Ureter (tissue), 1 donor: ENCODE results near the gene PTK7. TPM values are rescaled to one million over a fixed set of nuclear protein-coding genes. Genes with fewer than 3 reads are reported as not detected.

Experiments
- DNase-seq: peaks from one replicate; pipeline ENCODE4 v3.0.0-alpha.2; 2020; ENCODE audit warnings: low spot score
- total RNA-seq: library from RNA; stranded (reverse); gene quantifications from one replicate; pipeline ENCODE4 v1.2.4, GENCODE V29; 2023
- donor health status: DM: yes; HTN: yes; CAD: no.

The PTK7 gene
- total RNA-seq, 1 donor from 2014 or later, result 52.0 TPM

DNA sequence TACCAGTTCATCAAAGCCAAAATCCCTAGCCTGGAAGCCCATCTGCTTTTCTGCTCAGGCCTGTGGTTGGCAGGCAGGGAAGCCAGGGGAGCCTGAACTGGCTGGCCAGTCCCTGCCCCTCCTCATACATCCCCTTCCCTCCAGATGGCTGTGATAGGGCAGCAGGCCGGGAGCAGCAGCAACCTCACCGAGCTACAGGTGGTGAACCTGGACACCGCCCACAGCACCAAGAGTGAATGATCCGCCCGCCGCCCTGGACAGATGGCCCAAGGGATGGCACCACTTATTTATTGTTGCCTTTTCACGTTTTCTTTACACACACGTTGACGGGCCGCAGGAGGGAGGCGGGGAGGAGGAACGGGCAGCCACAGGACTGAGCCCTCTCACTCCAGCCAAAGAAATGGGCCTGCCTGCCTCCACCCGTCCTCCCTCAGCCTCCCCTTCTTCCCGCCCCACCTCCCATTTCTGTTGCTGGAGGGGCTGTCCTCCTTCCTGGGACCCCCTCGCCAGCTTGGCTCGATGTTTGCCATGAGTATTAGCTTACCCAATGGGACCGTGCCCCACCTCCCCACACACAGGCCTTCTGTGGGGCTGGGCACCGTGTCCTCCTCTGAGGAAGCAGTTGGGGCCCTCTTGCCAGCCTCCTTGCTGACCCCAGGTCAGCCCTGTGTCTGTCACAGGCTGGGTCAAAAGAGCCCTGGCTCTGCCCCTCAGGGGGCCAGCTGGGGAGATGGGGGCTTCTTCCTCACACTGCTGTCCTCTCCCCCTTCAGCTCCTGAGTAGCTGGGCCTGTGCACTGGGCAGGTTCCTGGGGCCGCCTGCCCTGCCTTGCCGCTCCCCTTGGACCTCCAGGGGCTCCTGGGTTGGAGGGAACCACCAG, 103.1 kb downstream of the PTK7 start:
- no peak for DNase-seq

- DNase-seq, result no peak
Measured at GRCh38 chr6:43180058-43180457, 103.9 kb downstream of the PTK7 start.

DNA sequence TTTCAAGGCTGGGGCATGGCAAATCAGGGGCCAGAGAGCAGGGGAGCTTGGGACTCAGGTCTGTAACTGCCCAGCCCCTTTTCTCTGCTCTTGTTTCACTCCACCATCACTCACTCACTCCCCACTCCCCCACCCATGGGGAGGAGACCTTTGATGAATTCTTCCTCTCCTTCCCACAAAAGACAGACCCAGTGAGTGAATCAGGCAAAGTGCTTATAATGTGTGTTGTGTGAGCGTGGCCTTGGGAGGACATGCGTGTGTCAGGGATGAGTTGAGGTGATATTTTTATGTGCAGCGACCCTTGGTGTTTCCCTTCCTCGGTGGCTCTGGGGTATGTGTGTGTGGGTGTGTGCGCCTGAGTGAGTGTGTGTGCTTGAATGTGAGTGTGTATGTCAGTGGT, 104.9 kb downstream of the PTK7 start:
- DNase-seq, result no peak

- DNase-seq, result no peak
Measured at GRCh38 chr6:43181621-43181941, 105.5 kb downstream of the PTK7 start.

DNA sequence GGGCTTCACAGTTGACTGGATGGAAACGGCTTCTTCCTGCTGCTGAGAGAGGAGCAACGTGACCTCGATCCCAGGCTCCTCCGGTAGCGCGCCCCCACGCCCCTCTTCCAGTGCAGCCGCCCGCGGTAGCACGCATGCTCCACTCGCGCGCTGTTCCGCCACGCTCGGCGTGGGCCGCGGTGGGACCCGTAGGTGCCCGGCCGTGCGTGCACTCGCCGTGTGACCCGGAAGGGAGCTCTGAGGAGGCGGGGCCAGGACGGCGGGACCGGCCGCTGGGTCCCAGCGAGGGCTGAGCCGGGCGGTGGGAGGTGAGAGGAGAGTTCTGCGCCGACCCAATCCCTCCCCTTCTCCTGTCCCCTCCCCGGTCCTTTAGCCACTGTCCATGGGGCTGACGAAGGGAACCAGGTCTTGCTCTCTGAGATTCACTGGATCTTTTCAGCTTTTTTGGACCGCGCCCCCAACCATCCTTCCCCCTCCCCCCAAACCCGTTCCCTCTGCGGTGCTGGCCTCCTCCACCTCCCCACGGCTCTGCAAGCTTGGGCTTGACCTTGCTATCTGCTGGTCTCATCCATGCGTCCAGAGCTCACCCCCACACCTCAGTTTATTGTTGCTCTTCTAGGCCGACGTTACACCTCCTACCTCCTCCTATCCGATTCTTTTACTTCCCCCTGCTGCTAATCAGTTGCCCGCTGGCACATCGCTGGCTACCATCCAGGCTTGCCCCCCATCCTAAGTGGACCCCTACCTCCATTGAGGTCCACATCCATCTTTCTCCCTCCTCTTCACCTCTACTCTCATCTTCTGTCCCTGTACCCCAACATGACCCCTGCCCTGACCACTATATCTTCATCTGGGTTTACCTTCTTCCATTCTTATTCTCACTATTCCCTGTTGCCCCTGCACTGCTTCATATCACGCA, 106.1 kb downstream of the PTK7 start, which contains the start of gene CUL9:
Gene CUL9, plus strand, starts transcription at position 255 of the 919 bp plus-strand sequence. CDS start 2,115 bp downstream, outside the sequence.
- DNase-seq, result peak; percentile 86

DNA sequence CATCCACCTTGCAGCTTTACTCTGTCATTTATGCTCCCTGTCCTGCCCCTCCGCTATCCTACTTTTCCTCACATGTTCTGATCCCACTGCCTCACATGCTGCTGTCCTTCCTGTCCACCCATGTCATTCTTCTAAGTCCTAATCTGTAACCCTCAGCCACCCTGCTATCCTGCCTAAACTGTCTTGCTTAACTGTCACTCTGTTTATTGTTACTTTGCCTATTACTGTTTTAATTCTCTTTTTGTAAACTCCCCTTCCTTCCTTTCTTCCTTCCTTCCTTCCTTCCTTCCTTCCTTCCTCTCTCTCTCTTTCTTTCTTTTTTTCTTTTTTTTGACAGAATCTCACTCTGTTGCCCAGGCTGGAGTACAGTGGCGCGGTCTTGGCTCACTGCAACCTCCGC, 107.3 kb downstream of the PTK7 start:
- DNase-seq, result no peak

DNA sequence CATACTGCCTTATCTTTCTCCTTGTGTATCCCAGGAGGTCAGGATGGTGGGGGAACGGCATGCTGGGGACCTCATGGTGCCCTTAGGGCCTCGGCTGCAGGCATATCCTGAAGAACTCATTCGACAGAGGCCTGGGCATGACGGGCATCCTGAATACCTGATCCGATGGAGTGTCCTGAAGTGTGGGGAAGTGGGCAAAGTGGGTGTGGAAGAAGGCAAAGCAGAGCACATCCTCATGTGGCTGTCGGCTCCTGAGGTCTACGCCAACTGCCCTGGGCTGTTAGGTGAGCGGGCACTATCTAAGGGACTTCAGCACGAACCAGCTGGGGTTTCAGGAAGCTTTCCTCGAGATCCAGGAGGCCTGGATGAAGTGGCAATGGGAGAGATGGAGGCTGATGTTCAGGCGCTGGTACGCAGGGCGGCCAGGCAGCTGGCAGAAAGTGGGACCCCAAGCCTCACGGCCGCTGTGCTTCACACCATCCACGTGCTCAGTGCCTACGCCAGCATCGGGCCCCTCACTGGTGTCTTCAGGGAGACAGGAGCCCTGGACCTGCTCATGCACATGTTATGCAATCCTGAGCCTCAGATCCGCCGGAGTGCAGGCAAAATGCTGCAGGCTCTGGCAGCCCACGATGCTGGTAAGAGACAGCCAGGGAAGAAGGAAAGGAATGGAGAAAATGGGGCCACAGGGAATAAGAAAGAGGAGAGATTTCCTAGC, 108.3 kb downstream of the PTK7 start:
- no peak for DNase-seq

DNA sequence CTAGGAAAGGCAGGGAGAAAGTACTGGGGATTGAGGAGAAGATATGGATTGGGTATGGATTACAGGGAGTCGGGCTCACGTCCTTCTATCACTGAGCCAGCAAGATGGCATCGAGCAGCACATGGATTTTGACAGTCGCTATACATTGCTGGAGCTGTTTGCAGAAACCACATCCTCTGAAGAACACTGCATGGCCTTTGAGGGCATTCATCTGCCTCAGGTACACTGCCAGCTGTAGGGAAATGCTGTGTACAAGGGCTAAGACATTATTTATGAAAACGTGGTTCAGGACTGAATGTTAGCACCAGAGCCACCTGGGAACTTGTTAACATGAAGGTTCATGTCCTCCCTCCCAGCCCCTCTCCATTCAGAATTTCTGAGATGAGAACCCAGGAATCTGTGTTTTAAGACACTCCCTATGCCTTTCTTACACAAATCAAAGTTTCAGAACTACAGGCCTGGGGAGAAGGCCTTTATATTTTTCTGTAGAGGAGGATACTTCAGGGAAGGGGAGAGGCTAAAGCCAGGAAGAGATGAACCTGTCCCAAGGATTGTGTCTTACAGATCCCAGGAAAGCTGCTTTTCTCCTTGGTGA, 109.4 kb downstream of the PTK7 start:
- no peak for DNase-seq

- DNase-seq, result no peak
Measured at GRCh38 chr6:43186019-43186418, 109.9 kb downstream of the PTK7 start.

GRCh38 chr6:43186706-43187105, 110.6 kb downstream of the PTK7 start:
- no peak for DNase-seq

DNA sequence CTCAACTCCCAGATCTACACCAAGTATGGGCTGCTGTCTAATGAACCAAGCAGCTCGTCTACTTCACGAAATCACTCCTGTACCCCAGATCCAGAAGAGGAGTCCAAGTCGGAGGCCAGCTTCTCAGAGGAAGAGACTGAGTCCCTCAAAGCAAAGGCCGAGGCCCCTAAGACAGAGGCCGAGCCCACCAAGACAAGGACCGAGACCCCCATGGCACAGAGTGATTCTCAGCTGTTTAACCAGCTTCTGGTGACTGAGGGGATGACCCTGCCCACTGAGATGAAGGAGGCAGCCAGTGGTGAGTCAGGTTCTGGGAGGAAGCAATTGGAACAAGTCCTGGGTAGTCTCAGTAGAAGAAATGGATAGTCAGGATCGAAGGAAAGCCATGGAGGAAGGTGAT, 111.7 kb downstream of the PTK7 start:
- no peak for DNase-seq

- no peak for DNase-seq
Measured at GRCh38 chr6:43188426-43188825, 112.3 kb downstream of the PTK7 start.

GRCh38 chr6:43189776-43190304, 113.7 kb downstream of the PTK7 start:
- no peak for DNase-seq

GRCh38 chr6:43192911-43193310, 116.8 kb downstream of the PTK7 start:
- DNase-seq, result no peak

DNA sequence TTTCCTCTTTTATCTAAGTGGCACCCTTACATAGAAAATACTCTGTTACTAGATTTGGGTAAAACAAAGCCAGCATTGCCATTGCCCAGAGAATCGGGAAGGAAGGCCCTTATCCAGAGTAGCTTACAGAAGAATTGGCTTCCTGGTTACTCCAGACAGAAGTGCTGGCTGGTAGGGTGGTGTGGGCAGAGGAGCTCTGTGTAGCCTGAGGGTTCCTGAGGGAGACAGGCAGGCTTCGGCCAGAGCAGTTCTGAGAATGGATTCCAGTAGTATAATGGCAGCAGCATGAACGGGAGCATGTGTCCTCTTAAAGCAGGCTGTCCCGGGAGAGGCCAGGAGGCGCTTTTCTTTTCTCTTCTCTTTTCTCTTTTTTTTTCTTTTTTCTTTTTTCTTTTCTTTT, 117.8 kb downstream of the PTK7 start:
- no peak for DNase-seq

DNA sequence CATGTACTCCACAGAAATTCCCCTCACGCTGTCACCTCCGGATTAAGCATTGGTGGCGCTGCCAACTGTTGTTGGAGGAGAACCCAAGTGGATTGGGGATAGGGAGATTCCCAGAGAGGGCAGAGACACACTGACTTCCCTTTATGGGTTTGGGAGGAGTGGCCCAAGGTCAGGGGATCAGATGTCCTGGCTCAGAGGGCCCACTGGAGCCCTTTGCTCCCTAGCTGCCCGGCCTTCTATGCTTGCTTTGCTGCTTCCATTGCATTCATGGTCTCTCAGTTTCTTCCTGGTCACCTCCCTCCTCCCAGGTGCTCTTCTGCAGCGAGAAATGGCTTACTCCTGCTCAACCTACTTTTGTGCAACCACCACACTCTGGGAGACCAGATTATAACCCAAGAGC, 120.2 kb downstream of the PTK7 start:
- DNase-seq, result no peak

DNA sequence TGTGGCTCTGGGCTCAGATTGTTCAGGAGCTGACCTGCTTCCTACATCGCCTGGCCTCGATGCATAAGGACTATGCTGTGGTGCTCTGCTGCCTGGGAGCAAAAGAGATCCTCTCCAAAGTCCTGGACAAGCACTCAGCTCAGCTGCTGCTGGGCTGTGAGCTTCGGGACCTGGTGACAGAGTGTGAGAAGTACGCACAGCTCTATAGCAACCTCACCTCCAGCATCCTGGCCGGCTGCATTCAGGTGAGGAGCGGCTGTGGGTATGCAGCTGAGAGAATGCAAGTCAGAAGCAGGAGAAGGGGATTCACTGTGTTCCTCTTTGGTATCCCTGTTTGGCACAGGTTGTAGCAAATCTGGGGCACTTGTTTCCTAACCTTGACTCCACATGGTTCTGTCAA, 123.8 kb downstream of the PTK7 start:
- DNase-seq, result no peak

GRCh38 chr6:43200541-43200940, 124.4 kb downstream of the PTK7 start:
- no peak for DNase-seq

GRCh38 chr6:43202451-43202850, 126.3 kb downstream of the PTK7 start:
- no peak for DNase-seq

DNA sequence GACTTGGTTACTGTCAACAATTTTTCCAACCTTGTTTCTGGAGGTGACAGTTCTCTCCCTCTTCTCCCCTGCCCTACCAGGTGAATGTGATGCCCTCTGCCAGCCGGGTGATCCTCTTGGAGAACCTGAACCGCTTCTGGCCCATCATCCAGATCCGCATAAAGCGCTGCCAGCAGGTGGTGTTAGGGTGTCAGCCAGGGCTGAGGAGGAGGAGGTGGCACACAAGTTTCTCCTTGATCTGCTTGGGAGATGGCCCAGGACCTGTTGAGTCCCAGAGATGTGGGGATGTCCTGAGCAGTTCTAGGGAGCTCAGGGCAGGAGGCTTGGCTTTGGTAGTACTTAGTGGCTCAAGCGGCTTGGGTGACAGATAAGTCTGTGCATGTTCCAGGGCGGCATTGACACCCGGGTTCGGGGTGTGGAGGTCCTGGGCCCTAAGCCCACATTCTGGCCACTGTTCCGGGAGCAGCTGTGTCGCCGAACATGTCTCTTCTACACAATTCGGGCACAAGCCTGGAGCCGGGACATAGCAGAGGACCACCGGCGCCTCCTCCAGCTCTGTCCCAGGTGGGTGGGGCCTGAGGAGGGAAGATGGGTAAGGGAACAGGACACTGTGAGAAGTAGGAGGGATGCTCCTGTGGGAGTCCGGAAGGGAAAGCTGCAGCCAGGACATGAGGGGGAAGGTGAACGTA, 127.1 kb downstream of the PTK7 start:
- no peak for DNase-seq

- no peak for DNase-seq
Measured at GRCh38 chr6:43203718-43204095, 127.6 kb downstream of the PTK7 start.
